ENCODE measurements around the gene RAB6B.

GRCh38 chr3:133820889-133821675, 74.6 kb downstream of the RAB6B start:
- TF ChIP-seq CTCF (IDR thresholded peaks at IDR 0.05; ENCODE audit: low read depth, low read length) (no peak), EZH2phosphoT487 (IDR thresholded peaks at IDR 0.05; ENCODE audit: low read depth) (no peak)

All from OCI-LY3 (cell line).